GM12878 (cell line): ENCODE data around the gene FOXJ1. TPM values are rescaled to one million over a fixed set of nuclear protein-coding genes. Genes with fewer than 3 reads are reported as not detected.

Experiments used
- BCLAF1 ChIP-seq: fragments of 450-650 bp; IDR thresholded peaks from 2 replicates; pipeline ENCODE4 v1.6.1; 2017; ENCODE audit warnings: antibody characterized with exemption, mild to moderate bottlenecking, moderate library complexity
- CHD2 ChIP-seq: IDR thresholded peaks from 2 replicates; pipeline ENCODE4 v1.6.1; 2011; ENCODE audit warnings: low read depth, low read length, improper control_type of control experiment, borderline replicate concordance
- HDAC6 ChIP-seq: fragments of 200-600 bp; sonication (generic); IDR thresholded peaks from one replicate; pipeline ENCODE4 v1.8.0; 2017; ENCODE audit warnings: antibody characterized with exemption; ENCODE audit not compliant: unreplicated experiment
- HDGF ChIP-seq: fragments of 450-650 bp; IDR thresholded peaks from 2 replicates; pipeline ENCODE4 v1.6.1; 2016; ENCODE audit warnings: antibody characterized with exemption
- NRF1 ChIP-seq: conservative IDR thresholded peaks from 2 replicates; pipeline ENCODE4 v1.6.1; 2011; ENCODE audit warnings: mild to moderate bottlenecking, low read depth, low read length, improper control_type of control experiment
- PKNOX1 ChIP-seq: fragments of 450-650 bp; IDR thresholded peaks from 2 replicates; pipeline ENCODE4 v1.6.1; 2016; ENCODE audit warnings: mild to moderate bottlenecking
- YBX1 ChIP-seq: fragments of 450-650 bp; IDR thresholded peaks from 2 replicates; pipeline ENCODE4 v1.6.1; 2016; ENCODE audit warnings: antibody characterized with exemption
- polyA plus RNA-seq, 11 experiments: library from polyadenylated mRNA; depleted of rRNA in 4 of 11; unstranded in 6 of 11; stranded (reverse) in 5 of 11; fragments of >200 nt; fragmentation: Nextera tagmentation in 4 of 11; fragmentation: Illumina TruSeq in 1 of 11; extraction: Ambion mirVana in 4 of 11; extraction: Trizol in 1 of 11; gene quantifications; 1 replicate in 1 of 11; 2 replicates in 10 of 11; pipeline versions ENCODE4 v1.2.1 to v1.2.3, GENCODE V29; 2011 to 2016; ENCODE audit warnings: inconsistent platforms in 2 of 11, missing spikeins in 2 of 11, low read depth in 1 of 11
- total RNA-seq, 4 experiments: library from RNA; depleted of rRNA in 3 of 4; stranded (reverse); fragments of >200 nt in 3 of 4; fragmentation: Illumina TruSeq in 1 of 4; extraction: Trizol in 1 of 4; gene quantifications; 2 replicates each; pipeline versions ENCODE4 v1.2.1 to v1.2.3, GENCODE V29; 2013 to 2021

FOXJ1 gene
- total and polyA plus RNA-seq, 10 of the 15 experiments (the other 5 are each of a cell fraction or from before 2014, with no cell fraction given) = not detected

- TF ChIP-seq NRF1 (no peak), PKNOX1 (no peak), YBX1 (no peak), BCLAF1 (no peak), HDGF (no peak), CHD2 (no peak), HDAC6 (no peak)
Observed at GRCh38 chr17:76132574-76133338, 8.3 kb downstream of the FOXJ1 start (continued).
